GM19328 (cell line): ENCODE measurements around the gene ARID1B.
"Not testable (repeated sequence)": the region's sequence is repeated elsewhere in the genome, so short reads cannot be mapped to it uniquely, and the experiment has no call there.

Experiments
- ATAC-seq: cut with Tn5 transposase; IDR thresholded peaks from one replicate; pipeline ENCODE4 v1.9.1; 2021; ENCODE audit warnings: mild to moderate bottlenecking, moderate library complexity; ENCODE audit not compliant: unreplicated experiment

ARID1B gene

DNA sequence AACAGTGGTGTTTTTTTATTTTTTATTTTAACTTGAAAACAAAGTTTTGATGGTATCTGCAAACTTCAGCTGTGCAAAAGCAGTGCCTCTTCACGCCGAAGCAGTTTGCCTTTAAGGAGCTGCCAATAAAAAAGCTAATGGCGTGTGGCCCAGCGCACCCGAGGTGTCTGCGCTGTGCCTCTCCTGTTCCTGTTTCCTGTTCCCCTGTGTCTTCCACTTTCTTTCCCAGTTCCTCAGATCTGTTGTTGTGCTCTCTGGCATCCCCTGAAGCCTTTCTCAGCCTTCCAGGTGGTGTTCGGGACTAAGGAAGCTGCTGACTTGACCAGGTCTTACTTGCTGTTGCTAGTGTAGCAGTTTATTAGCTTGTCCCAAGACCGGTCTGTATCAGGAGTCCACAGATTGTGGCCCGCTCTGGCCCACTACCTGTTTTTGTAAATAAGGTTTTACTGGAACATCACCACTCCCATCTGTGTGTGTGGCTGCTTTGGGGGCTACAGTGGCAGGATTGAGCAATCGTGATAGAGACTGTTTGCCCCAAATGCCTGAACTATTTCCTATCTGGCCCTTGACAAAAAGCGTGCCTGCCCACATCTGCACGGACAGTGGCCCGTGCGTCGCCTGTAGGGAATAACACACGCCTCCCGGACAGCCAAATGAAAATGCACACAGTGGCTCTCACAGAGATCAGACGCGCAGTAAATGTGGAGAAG is 367.8 kb downstream of the ARID1B start:
- ATAC-seq, result no peak

DNA sequence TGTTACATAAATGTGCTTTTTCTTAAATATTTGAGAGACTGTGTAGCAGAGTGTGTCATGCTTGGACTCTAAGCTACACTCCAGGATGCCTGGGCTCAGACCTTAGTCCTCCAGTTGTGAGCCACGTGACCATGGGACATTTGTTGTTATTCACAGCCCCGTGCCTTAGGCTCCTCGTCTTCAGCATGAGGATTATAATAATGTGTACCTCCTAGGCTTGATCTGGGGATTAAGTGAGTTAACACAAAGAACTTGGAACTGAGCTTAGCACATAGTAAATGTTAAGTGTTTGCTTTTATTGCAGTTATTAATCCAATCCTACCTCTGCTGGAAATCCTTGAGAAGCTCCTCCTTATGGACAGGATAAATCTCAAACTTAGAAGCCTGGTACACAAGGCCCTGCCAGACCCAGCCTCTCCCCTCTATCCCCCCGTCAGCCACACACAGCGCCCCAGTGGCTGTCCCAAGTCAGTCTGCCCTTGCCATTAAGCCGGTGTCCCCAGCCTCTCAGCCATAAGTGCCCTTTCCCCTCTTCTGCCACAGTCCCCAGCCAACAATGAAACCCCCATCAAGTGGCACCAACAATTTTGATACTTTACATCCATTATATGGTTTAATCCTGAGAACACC is 368.6 kb downstream of the ARID1B start:
- ATAC-seq, result no peak

DNA sequence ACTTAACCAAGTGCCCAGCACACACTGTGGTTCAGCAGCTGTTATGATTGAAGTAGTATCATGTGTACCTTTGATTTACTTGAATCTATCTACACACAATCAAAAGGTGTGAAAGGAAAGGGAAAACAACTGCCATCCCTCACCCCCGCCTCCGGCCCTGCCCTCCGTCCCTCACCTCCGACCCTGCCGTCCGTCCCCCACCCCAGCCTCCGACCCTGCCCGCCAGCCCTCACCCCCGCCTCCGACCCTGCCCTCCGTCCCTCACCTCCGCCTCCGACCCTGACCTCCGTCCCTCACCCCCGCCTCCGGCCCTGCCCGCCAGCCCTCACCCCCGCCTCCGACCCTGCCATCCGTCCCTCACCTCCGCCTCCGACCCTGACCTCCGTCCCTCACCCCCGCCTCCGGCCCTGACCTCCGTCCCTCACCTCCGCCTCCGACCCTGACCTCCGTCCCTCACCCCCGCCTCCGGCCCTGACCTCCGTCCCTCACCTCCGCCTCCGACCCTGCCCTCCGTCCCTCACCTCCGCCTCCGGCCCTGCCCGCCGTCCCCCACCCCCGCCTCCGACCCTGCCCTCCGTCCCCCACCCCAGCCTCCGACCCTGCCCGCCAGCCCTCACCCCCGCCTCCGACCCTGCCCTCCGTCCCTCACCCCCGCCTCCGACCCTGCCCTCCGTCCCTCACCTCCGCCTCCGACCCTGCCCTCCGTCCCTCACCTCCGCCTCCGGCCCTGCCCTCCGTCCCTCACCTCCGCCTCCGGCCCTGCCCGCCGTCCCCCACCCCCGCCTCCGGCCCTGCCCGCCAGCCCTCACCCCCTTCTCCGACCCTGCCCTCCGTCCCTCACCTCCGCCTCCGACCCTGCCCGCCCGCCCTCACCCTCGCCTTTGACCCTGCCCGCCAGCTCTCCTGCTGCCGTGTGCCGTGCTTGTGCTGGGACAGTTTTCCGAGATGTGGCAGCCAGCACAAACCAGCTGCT is 370.2 kb downstream of the ARID1B start:
- ATAC-seq, result not testable (repeated sequence)

DNA sequence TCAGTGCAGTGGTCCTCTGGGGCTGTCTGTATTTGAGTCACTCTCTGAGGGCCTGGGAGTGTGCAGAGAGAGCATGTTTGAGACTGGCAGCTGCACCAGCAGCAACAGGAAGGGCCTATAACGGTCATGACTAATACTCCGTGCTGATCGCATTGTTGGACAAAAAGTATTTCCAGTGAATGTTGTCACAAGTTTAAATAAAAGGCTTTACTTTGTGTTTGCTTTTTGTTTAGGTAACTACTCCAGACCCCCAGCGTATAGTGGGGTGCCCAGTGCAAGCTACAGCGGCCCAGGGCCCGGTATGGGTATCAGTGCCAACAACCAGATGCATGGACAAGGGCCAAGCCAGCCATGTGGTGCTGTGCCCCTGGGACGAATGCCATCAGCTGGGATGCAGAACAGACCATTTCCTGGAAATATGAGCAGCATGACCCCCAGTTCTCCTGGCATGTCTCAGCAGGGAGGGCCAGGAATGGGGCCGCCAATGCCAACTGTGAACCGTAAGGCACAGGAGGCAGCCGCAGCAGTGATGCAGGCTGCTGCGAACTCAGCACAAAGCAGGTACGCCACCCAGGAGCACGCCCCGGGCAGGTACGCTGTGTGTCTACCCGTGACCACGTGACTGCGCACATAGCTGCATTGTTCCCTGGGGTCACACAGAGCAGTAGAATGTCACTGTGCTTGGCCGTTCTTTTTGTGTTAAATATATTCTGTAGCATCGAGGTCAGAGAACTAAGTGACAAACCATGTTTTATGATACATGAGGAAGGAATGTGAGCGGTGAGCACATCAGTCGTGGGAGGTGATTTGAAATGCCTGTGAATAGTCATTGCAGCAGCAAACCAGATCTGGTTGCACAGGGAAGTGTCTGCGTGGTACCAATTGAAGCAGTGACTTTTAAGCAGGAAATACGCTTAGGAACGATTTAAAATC is 371.5 kb downstream of the ARID1B start:
- ATAC-seq, result no peak

DNA sequence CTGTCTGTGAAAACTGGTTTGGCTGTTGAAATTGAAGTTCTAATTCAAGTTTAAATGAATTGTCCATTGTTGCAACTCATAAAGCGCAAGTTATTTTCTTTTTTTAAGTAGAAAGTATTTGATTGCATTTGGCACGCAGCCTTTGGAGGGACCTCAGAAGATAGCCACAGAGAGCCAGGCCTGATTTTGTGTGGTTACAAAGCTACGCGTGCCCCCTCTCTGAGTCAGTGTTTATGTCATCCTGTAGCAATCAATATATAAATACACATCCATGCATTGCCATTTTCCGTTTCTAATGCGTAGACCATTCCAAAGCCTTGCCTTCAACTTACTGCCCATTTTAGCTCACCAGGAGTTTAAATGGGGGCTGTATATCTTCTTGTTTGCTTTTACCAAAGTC is 372.9 kb downstream of the ARID1B start:
- no peak for ATAC-seq

DNA sequence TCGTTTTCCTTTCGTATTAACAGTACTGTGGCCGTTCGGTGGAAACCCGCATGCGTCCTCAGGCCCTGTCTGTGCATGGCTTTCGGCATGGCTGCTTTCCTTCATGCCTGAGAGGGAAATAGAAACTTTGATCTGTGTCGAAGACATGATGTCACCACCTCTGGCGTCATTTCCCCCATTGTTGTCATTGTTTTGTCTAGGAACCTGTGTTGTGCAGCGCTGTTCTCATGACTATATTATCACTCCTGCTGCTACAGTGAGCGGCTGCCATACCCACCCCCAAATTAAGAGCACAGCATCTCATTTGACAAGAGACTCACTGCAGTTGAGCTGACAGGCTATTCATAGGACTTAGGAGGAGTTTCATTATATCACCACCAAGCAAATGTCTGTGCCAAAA is 373.9 kb downstream of the ARID1B start:
- ATAC-seq, result no peak

DNA sequence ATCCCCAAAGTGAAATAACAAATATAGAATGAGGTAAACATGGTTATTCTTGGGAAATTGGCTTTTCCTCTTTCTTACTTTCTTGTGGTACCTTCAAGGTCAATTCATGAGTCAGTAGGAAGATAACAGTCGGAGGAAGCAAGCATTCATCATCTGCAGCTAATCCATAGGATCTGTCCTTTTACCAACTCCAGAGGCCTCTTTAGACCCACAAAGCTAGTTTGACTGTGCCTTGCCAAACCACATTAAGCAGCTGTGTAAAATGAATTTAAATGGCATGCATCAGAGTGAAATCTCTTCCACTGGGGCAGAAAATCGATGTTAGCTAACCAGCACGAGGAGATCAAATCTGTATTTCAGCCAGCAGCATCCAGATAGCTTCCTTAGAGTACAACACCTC is 374.8 kb downstream of the ARID1B start:
- no peak for ATAC-seq

DNA sequence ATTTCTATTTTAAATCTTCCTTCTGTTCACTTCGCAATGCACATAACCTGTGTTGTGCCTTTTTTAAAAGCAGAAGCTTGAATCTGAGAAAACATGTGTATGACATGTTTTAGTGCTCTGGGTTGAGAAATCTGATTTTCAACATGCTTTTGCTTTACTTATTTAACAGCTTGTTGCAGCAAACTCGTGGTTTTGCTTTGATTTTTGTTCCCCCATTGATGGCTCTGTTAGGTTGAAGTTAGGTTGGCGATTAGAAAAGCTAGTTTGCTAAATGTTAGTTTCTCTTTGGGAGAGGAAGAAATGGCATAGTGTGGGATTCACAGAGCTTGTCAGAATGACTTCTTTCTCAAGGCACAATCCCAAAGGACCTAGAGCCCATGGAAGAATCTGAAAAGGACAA is 375.4 kb downstream of the ARID1B start:
- ATAC-seq, result no peak

DNA sequence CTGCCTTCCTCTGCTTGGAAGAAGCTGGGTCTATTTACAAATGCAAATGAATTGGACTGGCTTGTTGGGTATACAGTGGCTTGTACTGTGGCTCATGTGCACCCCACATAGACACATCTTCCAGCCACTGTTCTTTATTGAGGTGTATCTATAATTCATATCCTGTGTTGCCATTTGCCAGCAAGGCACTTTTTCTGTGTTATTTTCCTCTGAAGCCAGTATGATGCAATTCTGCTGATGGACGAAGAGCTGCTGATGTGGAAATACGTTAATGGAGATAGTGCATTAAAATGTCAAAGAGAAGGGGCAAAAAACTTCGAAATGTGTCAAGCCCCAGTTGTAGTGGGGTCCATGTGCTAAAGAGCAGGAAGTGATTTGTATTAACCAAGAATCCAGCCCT is 378.6 kb downstream of the ARID1B start:
- ATAC-seq, result no peak

DNA sequence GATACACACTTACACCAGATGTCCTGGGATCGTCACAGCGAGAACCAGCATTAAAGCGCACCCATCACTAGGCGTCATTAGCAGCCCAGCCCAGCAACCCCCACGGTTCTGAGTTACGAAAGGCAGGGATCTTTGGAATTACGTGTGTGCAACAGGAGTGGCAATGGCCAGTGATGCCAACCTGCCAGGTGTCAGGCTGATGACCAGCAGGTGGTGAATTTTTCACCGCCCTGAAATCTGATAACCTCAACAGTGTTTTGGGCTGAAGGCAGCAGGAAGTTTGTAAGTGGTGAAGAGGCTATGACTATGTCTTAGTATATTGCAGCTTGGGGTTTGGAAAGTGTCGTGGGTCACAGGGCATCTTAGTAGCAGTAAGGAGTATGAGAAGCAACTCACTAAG is 380.1 kb downstream of the ARID1B start:
- no peak for ATAC-seq

DNA sequence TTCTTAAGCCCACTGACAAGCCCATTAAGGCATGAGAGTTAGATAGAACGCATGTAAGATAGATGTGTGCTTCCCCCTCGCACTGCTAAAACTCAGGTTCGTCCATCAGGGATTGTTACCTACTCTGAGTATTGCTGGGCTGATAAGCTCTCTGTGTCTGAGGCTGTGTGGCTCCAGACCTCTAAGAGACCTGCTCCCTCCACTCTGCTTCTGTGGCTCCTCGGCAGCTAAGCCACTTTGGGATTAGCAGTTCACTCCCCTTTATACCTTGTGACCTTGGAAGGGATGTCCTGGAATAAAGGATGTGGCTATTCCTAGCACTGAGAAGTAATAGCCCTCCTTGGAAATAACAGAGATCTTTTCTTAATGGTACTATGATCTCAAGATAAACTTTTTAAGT is 381.3 kb downstream of the ARID1B start:
- ATAC-seq, result no peak

DNA sequence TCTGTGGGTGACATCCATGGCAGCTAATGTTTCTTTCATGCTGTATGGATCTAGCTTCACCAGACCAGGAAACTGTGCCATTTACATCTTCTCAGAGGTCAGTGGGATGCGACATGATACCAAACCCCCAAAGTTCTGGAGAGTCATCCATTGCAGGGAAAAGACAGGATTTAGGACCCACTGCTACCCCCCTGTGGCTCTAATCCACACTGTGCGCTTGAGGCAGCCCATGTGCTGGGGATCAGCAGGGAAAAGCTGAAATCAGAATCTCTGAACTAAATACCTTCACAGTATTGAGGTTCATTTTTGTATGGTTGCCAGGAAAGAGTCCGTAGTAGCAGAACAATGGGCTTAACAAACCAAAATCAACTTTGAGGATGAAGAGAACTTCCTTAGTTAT is 381.7 kb downstream of the ARID1B start:
- ATAC-seq, result no peak

DNA sequence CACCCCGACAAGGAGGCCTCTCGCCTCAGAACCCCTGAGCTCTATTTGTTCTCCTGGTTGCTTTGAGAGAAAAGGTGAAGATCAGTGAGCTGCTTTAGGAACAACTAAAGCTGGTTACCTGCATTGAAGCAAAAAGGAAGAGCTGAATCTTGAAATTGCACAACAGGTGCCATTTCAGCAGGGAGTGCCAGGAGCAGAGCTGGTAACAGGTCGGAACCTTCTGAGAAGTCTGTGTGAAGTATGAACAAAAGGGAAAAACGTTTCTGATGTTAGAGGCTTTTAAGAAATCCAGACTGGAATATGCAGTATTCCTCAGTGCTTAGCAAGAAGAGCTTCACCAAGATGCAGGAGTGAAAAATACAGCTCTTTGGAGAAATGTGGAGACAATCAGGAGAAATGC is 382.2 kb downstream of the ARID1B start:
- no peak for ATAC-seq

DNA sequence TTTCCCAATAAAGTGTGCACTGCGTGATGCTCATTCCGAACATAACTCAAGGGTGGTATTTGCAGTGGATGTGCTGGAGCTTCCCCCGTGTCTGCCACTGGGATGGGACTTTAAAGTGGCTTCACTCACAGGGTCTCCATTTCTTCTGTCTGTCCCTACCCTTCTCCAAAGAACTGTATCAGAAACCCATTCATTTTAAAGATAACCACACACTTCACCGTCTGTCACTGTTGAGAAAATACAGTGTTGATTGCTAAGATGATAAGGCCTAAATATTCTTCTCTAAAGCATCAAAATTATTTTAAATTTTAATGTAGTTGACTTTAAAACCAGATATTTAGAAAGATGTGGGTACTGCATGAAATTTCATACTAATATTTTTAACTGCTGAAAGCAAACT is 384.7 kb downstream of the ARID1B start:
- no peak for ATAC-seq

DNA sequence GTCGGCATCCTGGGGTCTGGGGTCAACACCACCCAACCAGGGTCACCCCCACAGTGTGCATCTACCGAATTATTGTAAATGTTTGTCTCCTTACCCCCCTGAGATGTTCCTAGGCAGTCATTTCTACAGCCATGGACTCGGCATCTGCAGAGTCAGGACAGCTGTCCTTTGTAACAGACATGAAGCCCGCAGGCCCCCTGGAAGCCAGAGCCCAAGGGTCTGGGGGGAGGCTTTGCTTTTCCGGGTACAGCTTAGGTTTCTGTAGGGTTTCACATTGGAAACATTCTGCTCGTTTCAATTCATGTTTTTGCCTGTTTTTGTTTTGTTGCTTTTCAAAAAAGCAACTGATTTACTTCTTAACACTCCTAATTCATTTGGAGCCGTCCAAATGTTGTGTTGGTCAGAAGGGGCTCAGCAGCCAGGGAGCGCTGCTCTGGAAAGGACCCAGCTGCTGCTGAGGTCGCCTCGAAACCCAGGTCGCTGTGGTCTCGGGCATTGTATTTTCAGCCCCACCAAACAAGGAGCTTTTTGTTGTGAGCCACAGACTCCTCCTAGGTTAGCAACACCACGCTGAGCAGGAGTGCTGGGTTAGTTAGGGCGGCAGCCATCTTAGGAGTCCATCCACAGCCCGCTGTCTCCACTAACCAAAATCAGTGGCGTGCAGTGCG is 385.7 kb downstream of the ARID1B start:
- no peak for ATAC-seq

DNA sequence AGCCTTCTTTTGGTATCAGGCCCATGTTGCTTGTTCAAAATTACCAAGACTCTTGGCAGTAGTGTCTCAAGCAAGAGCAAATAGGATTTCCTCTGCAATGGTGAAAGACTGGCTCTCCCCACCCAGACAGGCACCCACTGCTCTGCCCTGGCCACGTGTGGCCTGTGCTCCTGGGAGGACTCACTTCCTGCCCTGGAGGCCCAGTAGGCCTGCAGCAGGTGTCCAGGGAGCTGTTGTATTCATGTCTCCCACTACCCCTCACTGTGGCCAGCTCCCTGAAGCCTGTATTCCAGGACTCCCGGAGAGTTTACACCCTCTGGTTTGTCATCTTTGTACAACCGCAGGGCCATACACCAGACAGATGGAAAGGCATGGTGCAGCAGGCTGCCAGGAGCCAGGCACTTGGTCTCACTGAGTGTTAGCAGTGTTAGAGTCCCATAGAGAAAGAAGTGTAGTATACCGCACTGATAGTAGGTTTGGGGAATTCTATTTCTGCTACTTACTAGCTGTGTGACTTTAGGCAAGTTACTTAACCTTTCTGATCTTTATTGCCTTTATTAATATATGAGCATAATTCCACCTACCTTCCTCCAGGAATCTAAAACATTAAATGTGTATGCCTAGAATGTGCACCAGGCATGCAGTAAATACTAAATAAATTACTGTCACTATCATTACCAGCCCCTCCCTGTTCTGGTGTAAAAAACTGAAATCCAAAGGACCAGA is 386.4 kb downstream of the ARID1B start:
- ATAC-seq, result no peak

DNA sequence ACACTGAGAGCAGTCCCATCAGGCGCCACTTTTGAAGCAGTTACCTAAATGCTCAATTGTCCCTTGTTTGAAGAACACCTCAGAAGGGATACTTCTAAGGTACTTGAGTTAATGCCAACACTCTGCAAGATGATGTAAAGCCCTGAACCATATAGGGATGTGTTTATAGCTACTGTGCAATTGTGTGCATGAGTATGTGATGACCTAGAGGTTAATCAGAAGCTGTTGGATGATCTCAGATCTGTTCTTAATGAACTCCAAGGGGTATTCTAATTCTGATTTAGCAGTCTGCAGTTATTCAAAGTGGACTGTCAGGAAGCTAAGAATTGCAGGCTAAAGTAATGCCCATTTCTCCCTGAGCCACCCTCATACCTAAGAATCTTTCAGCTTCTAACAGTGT is 387.8 kb downstream of the ARID1B start:
- no peak for ATAC-seq

DNA sequence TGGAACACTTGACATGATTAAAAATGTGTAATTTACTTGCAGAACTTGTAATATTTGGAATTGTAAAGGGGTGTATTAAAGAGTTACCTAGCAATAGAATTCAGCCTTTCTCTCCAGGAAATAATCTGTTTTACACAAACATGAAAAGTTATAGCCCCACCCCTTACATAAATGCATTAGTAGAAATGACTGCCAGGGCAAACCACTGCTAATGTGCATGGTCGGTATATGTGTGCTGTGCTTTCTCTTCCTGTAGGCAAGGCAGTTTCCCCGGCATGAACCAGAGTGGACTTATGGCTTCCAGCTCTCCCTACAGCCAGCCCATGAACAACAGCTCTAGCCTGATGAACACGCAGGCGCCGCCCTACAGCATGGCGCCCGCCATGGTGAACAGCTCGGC is 389.6 kb downstream of the ARID1B start:
- no peak for ATAC-seq

DNA sequence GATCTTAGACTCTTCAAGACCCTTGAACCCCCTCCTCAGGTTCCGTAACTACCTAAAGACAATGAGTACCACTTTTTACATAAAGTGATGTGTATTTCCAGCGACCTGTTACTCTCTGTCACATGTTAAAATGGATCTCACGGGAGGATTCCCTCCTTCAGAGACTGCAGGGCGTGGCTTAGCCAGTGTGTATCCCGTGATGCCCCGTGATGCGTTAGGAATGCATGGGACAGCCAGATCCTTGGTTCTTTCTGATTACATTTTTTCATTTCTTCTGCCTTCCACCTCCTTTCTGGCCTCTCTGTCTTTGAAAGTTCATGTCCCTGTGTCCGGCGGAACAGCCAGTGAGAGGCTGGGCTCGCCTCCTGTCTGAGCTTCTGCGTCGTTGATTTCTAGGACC is 390.7 kb downstream of the ARID1B start:
- no peak for ATAC-seq
